CD14-positive monocyte (primary cell): ENCODE measurements around the gene MORC1. TPM values are rescaled to one million over a fixed set of nuclear protein-coding genes. Genes with fewer than 3 reads are reported as not detected.

Experiments
- DNase-seq, 3 donors: peaks; one replicate each; pipeline ENCODE4 v3.0.0-alpha.2; 2011 to 2022
- H2AFZ ChIP-seq: 2 replicates; pipeline ENCODE4 v1.6.0; 2012; ENCODE audit warnings: mild to moderate bottlenecking, low read depth, low read length, inconsistent platforms; ENCODE audit not compliant: insufficient read depth, poor library complexity, severe bottlenecking
- H3K27ac ChIP-seq, 2 donors: 1 replicate in 1 of 2; 2 replicates in 1 of 2; pipeline ENCODE4 v1.5.1; 2012 to 2013; ENCODE audit warnings: low read length in 2 of 2, control low read depth in 1 of 2, inconsistent platforms in 1 of 2, low read depth in 1 of 2, mild to moderate bottlenecking in 1 of 2
- H3K27me3 ChIP-seq, 2 donors: one replicate each; pipeline versions ENCODE4 v1.6.0 to v1.6.1; 2011 to 2013; ENCODE audit warnings: low read length in 2 of 2; ENCODE audit not compliant: control insufficient read depth in 2 of 2, insufficient read depth in 2 of 2
- H3K36me3 ChIP-seq, 2 donors: replicated peaks in 1 of 2; 1 replicate in 1 of 2; 2 replicates in 1 of 2; pipeline versions ENCODE4 v1.5.1 to v1.6.1; 2012 to 2013; ENCODE audit warnings: low read length in 2 of 2, control low read depth in 1 of 2, inconsistent platforms in 1 of 2, mild to moderate bottlenecking in 1 of 2; ENCODE audit not compliant: insufficient read depth in 2 of 2, control insufficient read depth in 1 of 2
- H3K4me1 ChIP-seq, 2 donors: 1 replicate in 1 of 2; 2 replicates in 1 of 2; pipeline versions ENCODE4 v1.5.1 to v1.6.1; 2012 to 2013; ENCODE audit warnings: low read length in 2 of 2, control low read depth in 1 of 2, inconsistent platforms in 1 of 2, mild to moderate bottlenecking in 1 of 2, moderate library complexity in 1 of 2; ENCODE audit not compliant: insufficient read depth in 2 of 2, control insufficient read depth in 1 of 2
- H3K4me2 ChIP-seq: replicated peaks from 2 replicates; pipeline ENCODE3; 2012; ENCODE audit warnings: low read length, moderate library complexity, mild to moderate bottlenecking; ENCODE audit not compliant: poor library complexity, severe bottlenecking; ENCODE audit errors: extremely low read depth
- H3K4me3 ChIP-seq, 3 experiments: fragments of 200-600 bp in 1 of 3; sonication (generic) in 1 of 3; replicated peaks in 1 of 3; 1 replicate in 2 of 3; 2 replicates in 1 of 3; pipeline ENCODE4 v1.5.1; 2011 to 2013; ENCODE audit warnings: low read length in 3 of 3, mild to moderate bottlenecking in 3 of 3, control low read depth in 2 of 3, low read depth in 2 of 3, inconsistent platforms in 1 of 3, moderate library complexity in 1 of 3
- H3K79me2 ChIP-seq: 2 replicates; pipeline ENCODE4 v1.6.0; 2012; ENCODE audit warnings: mild to moderate bottlenecking, control low read depth, inconsistent platforms, low read length, moderate library complexity; ENCODE audit not compliant: insufficient read depth
- H3K9ac ChIP-seq: 2 replicates; pipeline ENCODE4 v1.6.0; 2017; ENCODE audit warnings: low read length, mild to moderate bottlenecking; ENCODE audit not compliant: insufficient read depth, poor library complexity, severe bottlenecking
- H3K9me3 ChIP-seq, 2 donors: replicated peaks in 1 of 2; 1 replicate in 1 of 2; 2 replicates in 1 of 2; pipeline versions ENCODE4 v1.5.1 to v1.6.1; 2012 to 2013; ENCODE audit warnings: low read length in 2 of 2, control low read depth in 1 of 2; ENCODE audit not compliant: control insufficient read depth in 1 of 2, insufficient read depth in 1 of 2
- H4K20me1 ChIP-seq: 2 replicates; pipeline ENCODE4 v1.6.0; 2012; ENCODE audit warnings: mild to moderate bottlenecking, low read length, control low read depth, moderate library complexity; ENCODE audit not compliant: insufficient read depth
- H3K27ac Mint-ChIP-seq, 7 donors: one replicate each; pipeline ENCODE4 v1.8.0; 2020; ENCODE audit warnings: mild to moderate bottlenecking in 7 of 7, mixed read lengths in 7 of 7, moderate library complexity in 6 of 7, inconsistent platforms in 2 of 7
- H3K27me3 Mint-ChIP-seq, 3 donors: one replicate each; pipeline ENCODE4 v1.8.0; 2021 to 2022; ENCODE audit warnings: low read depth in 3 of 3, mild to moderate bottlenecking in 3 of 3, mixed read lengths in 3 of 3, moderate library complexity in 3 of 3, inconsistent platforms in 1 of 3
- H3K36me3 Mint-ChIP-seq, 2 donors: one replicate each; pipeline ENCODE4 v1.8.0; 2020; ENCODE audit warnings: mixed read lengths in 2 of 2, inconsistent platforms in 1 of 2, mild to moderate bottlenecking in 1 of 2
- H3K4me1 Mint-ChIP-seq: one replicate; pipeline ENCODE4 v1.8.0; 2020; ENCODE audit warnings: mild to moderate bottlenecking, mixed read lengths
- H3K4me3 Mint-ChIP-seq, 2 donors: one replicate each; pipeline ENCODE4 v1.8.0; 2020; ENCODE audit warnings: mild to moderate bottlenecking in 2 of 2, mixed read lengths in 2 of 2, moderate library complexity in 1 of 2
- H3K9me3 Mint-ChIP-seq, 7 donors: one replicate each; pipeline ENCODE4 v1.8.0; 2020 to 2022; ENCODE audit warnings: mixed read lengths in 7 of 7, mild to moderate bottlenecking in 6 of 7, moderate library complexity in 6 of 7, inconsistent platforms in 2 of 7
- CTCF ChIP-seq: fragments of 200-600 bp; IDR thresholded peaks from one replicate; pipeline ENCODE4 v1.8.0; 2022; ENCODE audit warnings: antibody characterized with exemption, mild to moderate bottlenecking
- WGBS: methylation state at CpG from one replicate; pipeline ENCODE4 v1.1.5; 2013; ENCODE audit warnings: missing lambda C conversion rate; ENCODE audit not compliant: insufficient coverage; 5-methylcytosine and 5-hydroxymethylcytosine counted together
- intact Hi-C, 2 donors: fragments of 100-400 bp; cut with micrococcal nuclease; formaldehyde crosslinking; loops; one replicate each; pipeline versions ENCODE4 v1.15.0 to v1.15.1; 2023
- polyA plus RNA-seq, 3 donors: library from polyadenylated mRNA; depleted of rRNA in 1 of 3; unstranded in 2 of 3; stranded (reverse) in 1 of 3; fragments of 300-500 nt in 2 of 3; fragments of >200 nt in 1 of 3; fragmentation: Illumina TruSeq in 2 of 3; gene quantifications; 1 replicate in 2 of 3; 2 replicates in 1 of 3; pipeline ENCODE4 v1.2.3, GENCODE V29; 2012 to 2021

Gene MORC1
- polyA plus RNA-seq, 3 donors, result not detected

- Mint-ChIP-seq H3K27me3 (peaks cover 0 to 2% (median 0%) of the 10 kb centered on the region in 3 donors), H3K4me3 (peak overlapping the region; percentile 45 to 95), H3K27ac (peak overlapping the region in 1 of 7 donors; percentile 70), H3K4me1 (peaks cover 41% of the 10 kb centered on the region), H3K9me3 (peaks cover 0 to 4% (median 3%) of the 10 kb centered on the region in 7 donors), H3K36me3 (no peaks in the 10 kb centered on the region)
- Histone ChIP-seq H3K4me1 (peaks cover 38 to 39% of the 10 kb centered on the region in 2 donors), H3K9ac (no peak overlapping the region), H3K27ac (no peak overlapping the region), H3K4me2 (peak overlapping the region; percentile 66), H3K9me3 (no peaks in the 10 kb centered on the region), H3K79me2 (no peaks in the 10 kb centered on the region), H3K4me3 (peak overlapping the region in 1 of 3 experiments; percentile 52), H2AFZ (peak overlapping the region; percentile 38), H3K27me3 (no peaks in the 10 kb centered on the region), H4K20me1 (no peaks in the 10 kb centered on the region), H3K36me3 (no peaks in the 10 kb centered on the region)
- 38% methylated on average over 1 of the region's 4 CpGs for WGBS
- no peak for TF ChIP-seq CTCF
- intact Hi-C loops, result no loop called here
- DNase-seq, result no peak
These were observed 46.4 kb downstream of the MORC1 start for GRCh38 chr3:109071350-109072142.

- Mint-ChIP-seq H3K27me3 (peaks cover 0 to 2% (median 0%) of the 10 kb centered on the region in 3 donors), H3K4me3 (peak overlapping the region in 1 of 2 donors; percentile 83), H3K4me1 (peaks cover 41% of the 10 kb centered on the region), H3K9me3 (peaks cover 0 to 3% (median 0%) of the 10 kb centered on the region in 7 donors), H3K36me3 (no peaks in the 10 kb centered on the region), H3K27ac (peak overlapping the region in 4 of 7 donors; percentile 2 to 44 (median 22))
- 17% methylated on average over 1 of the region's 7 CpGs for WGBS
- Histone ChIP-seq H4K20me1 (no peaks in the 10 kb centered on the region), H3K4me2 (peak overlapping the region; percentile 36), H3K4me1 (peaks cover 38 to 39% of the 10 kb centered on the region in 2 donors), H3K4me3 (peak overlapping the region in 1 of 3 experiments; percentile 31), H3K36me3 (no peaks in the 10 kb centered on the region), H3K9ac (no peak overlapping the region), H3K27ac (no peak overlapping the region), H2AFZ (no peak overlapping the region), H3K79me2 (no peaks in the 10 kb centered on the region), H3K9me3 (no peaks in the 10 kb centered on the region), H3K27me3 (no peaks in the 10 kb centered on the region)
- intact Hi-C loops, result no loop called here
- peak in 1 of 3 donors; percentile 20 for DNase-seq
- no peak for TF ChIP-seq CTCF
These were observed 47.7 kb downstream of the MORC1 start for GRCh38 chr3:109070211-109070610.
